Activated T-cell treated with anti-CD3 and anti-CD28 coated beads, Interleukin-2, amount 50 U/mL, for 72 hours (primary cell): Measurements from ENCODE around the gene SPNS2. TPM values are rescaled to one million over a fixed set of nuclear protein-coding genes. Genes with fewer than 3 reads are reported as not detected.

Experiments used
- ATAC-seq, 2 donors: fragments of 150-1000 bp; cut with Tn5 transposase; replicated peaks in 1 of 2; 2 replicates each; pipeline ENCODE4 v1.10.0; 2021; ENCODE audit warnings: moderate library complexity in 2 of 2, mild to moderate bottlenecking in 1 of 2
- DNase-seq, 2 donors: peaks; one replicate each; pipeline ENCODE4 v3.0.0; 2021 to 2022; ENCODE audit warnings: mixed read lengths in 1 of 2
- H3K27ac Mint-ChIP-seq: one replicate; pipeline ENCODE4 v1.8.0; 2022; ENCODE audit warnings: mild to moderate bottlenecking, moderate library complexity, mixed read lengths
- H3K27me3 Mint-ChIP-seq: one replicate; pipeline ENCODE4 v1.8.0; 2022; ENCODE audit warnings: low read depth, mixed read lengths
- H3K36me3 Mint-ChIP-seq, 2 donors: one replicate each; pipeline ENCODE4 v1.8.0; 2022; ENCODE audit warnings: mixed read lengths in 2 of 2, mild to moderate bottlenecking in 1 of 2; ENCODE audit not compliant: insufficient read depth in 2 of 2
- H3K4me1 Mint-ChIP-seq: one replicate; pipeline ENCODE4 v1.8.0; 2022; ENCODE audit warnings: low read depth, mixed read lengths
- H3K4me3 Mint-ChIP-seq, 2 donors: one replicate each; pipeline ENCODE4 v1.8.0; 2022; ENCODE audit warnings: mild to moderate bottlenecking in 2 of 2, mixed read lengths in 2 of 2, moderate library complexity in 2 of 2
- H3K9me3 Mint-ChIP-seq, 2 donors: one replicate each; pipeline ENCODE4 v1.8.0; 2022; ENCODE audit warnings: mixed read lengths in 2 of 2
- total RNA-seq, 2 donors: library from RNA; stranded (reverse); gene quantifications; one replicate each; pipeline ENCODE4 v1.2.3, GENCODE V29; 2022

The SPNS2 gene
- total RNA-seq, 2 donors from 2014 or later = 1.1 to 1.3 TPM

GRCh38 chr17:4475463-4475862 is 23.2 kb upstream of the SPNS2 start:
- H3K9me3 Mint-ChIP-seq = no peaks in the 10 kb centered on the region
- H3K27ac Mint-ChIP-seq = no peak overlapping the region
- ATAC-seq (no peak), DNase-seq (no peak)
- H3K36me3 Mint-ChIP-seq = no peaks in the 10 kb centered on the region
- peaks cover 13% of the 10 kb centered on the region for H3K4me1 Mint-ChIP-seq
- peaks cover 5% of the 10 kb centered on the region for H3K27me3 Mint-ChIP-seq
- no peak overlapping the region for H3K4me3 Mint-ChIP-seq

- H3K4me1 Mint-ChIP-seq = peaks cover 18% of the 10 kb centered on the region
- no peak overlapping the region for H3K27ac Mint-ChIP-seq
- no peaks in the 10 kb centered on the region for H3K36me3 Mint-ChIP-seq
- no peak overlapping the region for H3K4me3 Mint-ChIP-seq
- no peak for ATAC-seq
- peaks cover 5% of the 10 kb centered on the region for H3K27me3 Mint-ChIP-seq
- DNase-seq = no peak
- no peaks in the 10 kb centered on the region for H3K9me3 Mint-ChIP-seq
Observed at GRCh38 chr17:4476017-4476416, 22.7 kb upstream of the SPNS2 start.

- ATAC-seq = no peak
- no peak for DNase-seq
- peaks cover 5% of the 10 kb centered on the region for H3K27me3 Mint-ChIP-seq
- peaks cover 24% of the 10 kb centered on the region for H3K4me1 Mint-ChIP-seq
- H3K9me3 Mint-ChIP-seq = no peaks in the 10 kb centered on the region
- no peak overlapping the region for H3K4me3 Mint-ChIP-seq
- H3K36me3 Mint-ChIP-seq = no peaks in the 10 kb centered on the region
- no peak overlapping the region for H3K27ac Mint-ChIP-seq
Observed at GRCh38 chr17:4476511-4477070, 22.1 kb upstream of the SPNS2 start.

GRCh38 chr17:4477255-4477791 is 21.4 kb upstream of the SPNS2 start:
- peak in 1 of 2 donors; percentile 31 for ATAC-seq
- no peaks in the 10 kb centered on the region for H3K36me3 Mint-ChIP-seq
- H3K27ac Mint-ChIP-seq = no peak overlapping the region
- H3K9me3 Mint-ChIP-seq = no peaks in the 10 kb centered on the region
- no peak overlapping the region for H3K4me3 Mint-ChIP-seq
- peaks cover under 1% of the 10 kb centered on the region for H3K27me3 Mint-ChIP-seq
- peaks cover 31% of the 10 kb centered on the region for H3K4me1 Mint-ChIP-seq
- no peak for DNase-seq

- ATAC-seq (no peak), DNase-seq (no peak)
- Mint-ChIP-seq H3K4me1 (peaks cover 32% of the 10 kb centered on the region), H3K9me3 (no peaks in the 10 kb centered on the region), H3K27ac (no peak overlapping the region), H3K36me3 (no peaks in the 10 kb centered on the region), H3K4me3 (no peak overlapping the region), H3K27me3 (no peaks in the 10 kb centered on the region)
Observed at GRCh38 chr17:4478318-4478830, 20.3 kb upstream of the SPNS2 start.

GRCh38 chr17:4479340-4479981 is 19.2 kb upstream of the SPNS2 start:
- DNase-seq = no peak
- Mint-ChIP-seq H3K4me3 (no peak overlapping the region), H3K4me1 (peaks cover 36% of the 10 kb centered on the region), H3K27me3 (no peaks in the 10 kb centered on the region), H3K27ac (no peak overlapping the region), H3K36me3 (no peaks in the 10 kb centered on the region), H3K9me3 (no peaks in the 10 kb centered on the region)
- ATAC-seq = no peak

- H3K9me3 Mint-ChIP-seq = no peaks in the 10 kb centered on the region
- DNase-seq (no peak), ATAC-seq (no peak)
- H3K27ac Mint-ChIP-seq = no peak overlapping the region
- no peaks in the 10 kb centered on the region for H3K27me3 Mint-ChIP-seq
- H3K4me1 Mint-ChIP-seq = peaks cover 39% of the 10 kb centered on the region
- no peak overlapping the region for H3K4me3 Mint-ChIP-seq
- H3K36me3 Mint-ChIP-seq = no peaks in the 10 kb centered on the region
Observed at GRCh38 chr17:4479982-4480751, 18.5 kb upstream of the SPNS2 start.

- DNase-seq (peak; percentile 55 to 60), ATAC-seq (peak; percentile 78 to 85)
- Mint-ChIP-seq H3K4me1 (peaks cover 50% of the 10 kb centered on the region), H3K4me3 (peak overlapping the region; percentile 74 to 75), H3K27me3 (no peaks in the 10 kb centered on the region), H3K9me3 (no peaks in the 10 kb centered on the region), H3K36me3 (no peaks in the 10 kb centered on the region), H3K27ac (peak overlapping the region; percentile 93)
Observed at GRCh38 chr17:4480929-4481898, 17.5 kb upstream of the SPNS2 start.

- no peaks in the 10 kb centered on the region for H3K9me3 Mint-ChIP-seq
- no peaks in the 10 kb centered on the region for H3K36me3 Mint-ChIP-seq
- H3K27me3 Mint-ChIP-seq = no peaks in the 10 kb centered on the region
- H3K27ac Mint-ChIP-seq = no peak overlapping the region
- H3K4me1 Mint-ChIP-seq = peaks cover 50% of the 10 kb centered on the region
- ATAC-seq (no peak), DNase-seq (no peak)
- H3K4me3 Mint-ChIP-seq = peak overlapping the region in 1 of 2 donors; percentile 12
Observed at GRCh38 chr17:4482338-4483011, 16.2 kb upstream of the SPNS2 start.

- DNase-seq = no peak
- ATAC-seq = no peak
- no peak overlapping the region for H3K4me3 Mint-ChIP-seq
- no peak overlapping the region for H3K27ac Mint-ChIP-seq
- H3K9me3 Mint-ChIP-seq = no peaks in the 10 kb centered on the region
- H3K36me3 Mint-ChIP-seq = no peaks in the 10 kb centered on the region
- peaks cover 48% of the 10 kb centered on the region for H3K4me1 Mint-ChIP-seq
- H3K27me3 Mint-ChIP-seq = no peaks in the 10 kb centered on the region
Observed at GRCh38 chr17:4483012-4483840, 15.5 kb upstream of the SPNS2 start.
